Neural progenitor cell (in vitro differentiated cells): Measurements from ENCODE around the gene KIAA0753. TPM values are rescaled to one million over a fixed set of nuclear protein-coding genes. Genes with fewer than 3 reads are reported as not detected.
"Not testable (repeated sequence)": the region's sequence is repeated elsewhere in the genome, so short reads cannot be mapped to it uniquely, and the experiment has no call there.

Experiments
- DNase-seq: peaks from one replicate; pipeline ENCODE4 v3.0.0-alpha.2; 2016; ENCODE audit warnings: low spot score
- H2AFZ ChIP-seq: fragments of 200-600 bp; sonication (generic); replicated peaks from 2 replicates; pipeline ENCODE4 v1.6.1; 2016; ENCODE audit warnings: antibody characterized with exemption
- H3F3A ChIP-seq: fragments of 200-600 bp; sonication (generic); 2 replicates; pipeline ENCODE4 v1.6.1; 2016; ENCODE audit warnings: antibody characterized with exemption, low read depth
- H3K27ac ChIP-seq: fragments of 200-600 bp; sonication (generic); 2 replicates; pipeline ENCODE4 v1.5.1; 2016; ENCODE audit warnings: mild to moderate bottlenecking
- H3K27me3 ChIP-seq: fragments of 200-600 bp; sonication (generic); 2 replicates; pipeline ENCODE4 v1.6.1; 2016; ENCODE audit warnings: mild to moderate bottlenecking, moderate library complexity
- H3K36me3 ChIP-seq: fragments of 200-600 bp; sonication (generic); 2 replicates; pipeline ENCODE4 v1.5.1; 2016
- H3K4me1 ChIP-seq: fragments of 200-600 bp; sonication (generic); 2 replicates; pipeline ENCODE4 v1.6.1; 2016; ENCODE audit warnings: mixed run types
- H3K4me2 ChIP-seq: fragments of 200-600 bp; sonication (generic); 2 replicates; pipeline ENCODE4 v1.6.1; 2016
- H3K4me3 ChIP-seq: fragments of 200-600 bp; sonication (generic); 2 replicates; pipeline ENCODE4 v1.5.1; 2016
- H3K79me2 ChIP-seq: fragments of 200-600 bp; sonication (generic); 2 replicates; pipeline ENCODE4 v1.6.1; 2016; ENCODE audit warnings: low read depth
- H3K9ac ChIP-seq: fragments of 200-600 bp; sonication (generic); 2 replicates; pipeline ENCODE4 v1.6.1; 2016
- H3K9me3 ChIP-seq: fragments of 200-600 bp; sonication (generic); 2 replicates; pipeline ENCODE4 v1.5.1; 2016; ENCODE audit warnings: low read depth
- H4K20me1 ChIP-seq: fragments of 200-600 bp; sonication (generic); 2 replicates; pipeline ENCODE4 v1.6.1; 2016; ENCODE audit warnings: low read depth
- H3K27ac Mint-ChIP-seq: 3 replicates; pipeline ENCODE4 v1.8.0; 2021; ENCODE audit warnings: mixed read lengths
- H3K27me3 Mint-ChIP-seq: 2 replicates; pipeline ENCODE4 v1.8.0; 2022; ENCODE audit warnings: low read depth, mild to moderate bottlenecking, inconsistent platforms, moderate library complexity, mixed read lengths; ENCODE audit not compliant: insufficient read depth
- H3K36me3 Mint-ChIP-seq: 3 replicates; pipeline ENCODE4 v1.8.0; 2021; ENCODE audit warnings: mixed read lengths
- H3K4me1 Mint-ChIP-seq: 3 replicates; pipeline ENCODE4 v1.8.0; 2021; ENCODE audit warnings: mixed read lengths
- H3K4me3 Mint-ChIP-seq: 3 replicates; pipeline ENCODE4 v1.8.0; 2021; ENCODE audit warnings: mild to moderate bottlenecking, moderate library complexity, mixed read lengths
- H3K9me3 Mint-ChIP-seq: 3 replicates; pipeline ENCODE4 v1.8.0; 2020; ENCODE audit warnings: mixed read lengths
- CTCF ChIP-seq: fragments of 200-600 bp; sonication (generic); IDR thresholded peaks from 2 replicates; pipeline ENCODE4 v1.5.1; 2017; ENCODE audit warnings: antibody characterized with exemption, mild to moderate bottlenecking
- EZH2 ChIP-seq: fragments of 200-600 bp; sonication (generic); IDR thresholded peaks from 2 replicates; pipeline ENCODE4 v1.6.1; 2017; ENCODE audit warnings: antibody characterized with exemption, mild to moderate bottlenecking, moderate library complexity
- EZH2phosphoT487 ChIP-seq: fragments of 200-600 bp; sonication (generic); IDR thresholded peaks from 2 replicates; pipeline ENCODE4 v1.6.1; 2017; ENCODE audit warnings: antibody characterized with exemption
- total RNA-seq: library from RNA; depleted of rRNA; stranded (reverse); fragments of >200 nt; gene quantifications from 2 replicates; pipeline ENCODE4 v1.2.3, GENCODE V29; 2015; ENCODE audit warnings: low replicate concordance

KIAA0753 gene
- total RNA-seq, 1 donor from 2014 or later = 24.1 TPM

- no peaks in the 10 kb centered on the region for H3K4me1 ChIP-seq
- H3K27me3 ChIP-seq = no peaks in the 10 kb centered on the region
- peaks cover 25% of the 10 kb centered on the region for H3K36me3 ChIP-seq
- no peak overlapping the region for H3K9ac ChIP-seq
- Mint-ChIP-seq H3K27ac (no peak overlapping the region), H3K4me1 (no peaks in the 10 kb centered on the region), H3K9me3 (no peaks in the 10 kb centered on the region), H3K4me3 (no peak overlapping the region), H3K27me3 (no peaks in the 10 kb centered on the region), H3K36me3 (peaks cover 29% of the 10 kb centered on the region)
- H3K79me2 ChIP-seq = no peaks in the 10 kb centered on the region
- H2AFZ ChIP-seq = no peak overlapping the region
- no peaks in the 10 kb centered on the region for H3F3A ChIP-seq
- no peak for DNase-seq
- H3K9me3 ChIP-seq = no peaks in the 10 kb centered on the region
- no peak for TF ChIP-seq CTCF
- H3K4me3 ChIP-seq = no peak overlapping the region
- no peaks in the 10 kb centered on the region for H4K20me1 ChIP-seq
- no peak overlapping the region for H3K27ac ChIP-seq
- H3K4me2 ChIP-seq = no peak overlapping the region
Observed at GRCh38 chr17:6596941-6597340, 43.6 kb downstream of the KIAA0753 start.

DNA sequence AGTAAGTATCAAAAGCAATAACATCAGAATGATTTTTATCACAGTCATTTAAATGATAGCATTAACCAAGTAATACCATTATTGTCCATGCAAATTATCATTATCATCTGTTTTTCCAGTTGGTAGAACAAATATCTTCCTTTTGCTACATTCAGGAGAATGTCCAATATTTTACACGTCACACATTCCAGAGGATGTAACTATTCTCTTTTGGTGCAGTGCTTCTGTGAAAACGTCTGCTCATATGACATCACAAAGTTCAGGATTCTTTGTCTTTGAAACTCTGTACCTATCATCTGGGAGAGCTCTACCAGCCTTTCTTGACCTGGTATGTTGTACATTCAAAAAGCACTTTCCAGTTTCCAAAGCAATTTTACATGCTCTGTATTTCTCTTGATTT, 44.0 kb downstream of the KIAA0753 start:
- Histone ChIP-seq H3F3A (no peaks in the 10 kb centered on the region), H3K4me3 (no peak overlapping the region), H3K27me3 (no peaks in the 10 kb centered on the region), H3K9ac (no peak overlapping the region), H3K4me2 (no peak overlapping the region), H2AFZ (no peak overlapping the region), H3K9me3 (no peaks in the 10 kb centered on the region), H3K79me2 (no peaks in the 10 kb centered on the region), H3K4me1 (no peaks in the 10 kb centered on the region), H4K20me1 (no peaks in the 10 kb centered on the region), H3K27ac (no peak overlapping the region), H3K36me3 (peaks cover 25% of the 10 kb centered on the region)
- Mint-ChIP-seq H3K4me1 (no peaks in the 10 kb centered on the region), H3K27ac (no peak overlapping the region), H3K27me3 (no peaks in the 10 kb centered on the region), H3K36me3 (peaks cover 29% of the 10 kb centered on the region), H3K9me3 (no peaks in the 10 kb centered on the region), H3K4me3 (no peak overlapping the region)
- no peak for TF ChIP-seq EZH2
- no peak for TF ChIP-seq EZH2phosphoT487
- no peak for TF ChIP-seq CTCF
- no peak for DNase-seq

- no peak overlapping the region for H3K9ac ChIP-seq
- H3K4me1 ChIP-seq = no peaks in the 10 kb centered on the region
- no peak overlapping the region for H3K4me2 ChIP-seq
- H3K27me3 Mint-ChIP-seq = no peaks in the 10 kb centered on the region
- H4K20me1 ChIP-seq = no peaks in the 10 kb centered on the region
- no peaks in the 10 kb centered on the region for H3K9me3 Mint-ChIP-seq
- peaks cover 29% of the 10 kb centered on the region for H3K36me3 Mint-ChIP-seq
- no peaks in the 10 kb centered on the region for H3F3A ChIP-seq
- H3K27ac Mint-ChIP-seq = no peak overlapping the region
- H3K27ac ChIP-seq = no peak overlapping the region
- no peak for TF ChIP-seq EZH2
- no peak for TF ChIP-seq EZH2phosphoT487
- no peak for TF ChIP-seq CTCF
- no peak overlapping the region for H3K4me3 Mint-ChIP-seq
- no peaks in the 10 kb centered on the region for H3K4me1 Mint-ChIP-seq
- H2AFZ ChIP-seq = no peak overlapping the region
- H3K4me3 ChIP-seq = no peak overlapping the region
- no peaks in the 10 kb centered on the region for H3K9me3 ChIP-seq
- peaks cover 25% of the 10 kb centered on the region for H3K36me3 ChIP-seq
- no peaks in the 10 kb centered on the region for H3K27me3 ChIP-seq
- DNase-seq = no peak
- no peaks in the 10 kb centered on the region for H3K79me2 ChIP-seq
Observed at GRCh38 chr17:6596081-6596480, 44.4 kb downstream of the KIAA0753 start.

DNA sequence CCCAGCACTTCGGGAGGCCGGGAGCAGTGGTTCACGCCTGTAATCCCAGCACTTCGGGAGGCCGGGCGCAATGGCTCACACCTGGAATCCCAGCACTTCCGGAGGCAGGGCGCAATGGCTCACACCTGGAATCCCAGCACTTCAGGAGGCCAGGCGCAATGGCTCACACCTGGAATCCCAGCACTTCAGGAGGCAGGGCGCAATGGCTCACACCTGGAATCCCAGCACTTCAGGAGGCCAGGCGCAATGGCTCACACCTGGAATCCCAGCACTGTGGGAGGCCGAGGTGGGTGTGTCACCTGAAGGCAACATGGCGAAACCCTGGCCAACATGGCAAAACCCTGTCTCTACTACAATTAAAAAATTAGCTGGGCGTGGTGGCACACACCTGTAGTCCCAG, 47.1 kb downstream of the KIAA0753 start:
- not testable (repeated sequence) for H3K27ac Mint-ChIP-seq, H3K9me3 ChIP-seq, H2AFZ ChIP-seq, H3K27me3 Mint-ChIP-seq, H3K4me2 ChIP-seq, H3K4me3 Mint-ChIP-seq, H3F3A ChIP-seq, H3K27me3 ChIP-seq, H3K9me3 Mint-ChIP-seq, H3K4me1 Mint-ChIP-seq, H3K27ac ChIP-seq, H3K4me3 ChIP-seq, H3K9ac ChIP-seq, H3K4me1 ChIP-seq, H4K20me1 ChIP-seq, H3K79me2 ChIP-seq, DNase-seq
- H3K36me3 Mint-ChIP-seq = peaks cover 29% of the 10 kb centered on the region
- H3K36me3 ChIP-seq = peaks cover 25% of the 10 kb centered on the region
